Endothelial cell of umbilical vein (primary cell): ENCODE measurements around the gene SRCAP. TPM values are rescaled to one million over a fixed set of nuclear protein-coding genes. Genes with fewer than 3 reads are reported as not detected.

ENCODE experiments used
- BruUV-seq: library from RNA; stranded (reverse); fragments of 400-500 nt; replicated peaks from 2 replicates; lab custom pipeline; 2021; lab: Mats Ljungman, UMichigan
- CTCF ChIA-PET: fragments of 300-600, 350-600 bp; sonication (Branson Sonifier 250); formaldehyde crosslinking; loops from one replicate; lab custom pipeline; 2021; ENCODE audit warnings: antibody characterized with exemption, inconsistent platforms; lab: Charles Lee
- POLR2A ChIA-PET: fragments of 300-600, 350-600 bp; sonication (Branson Sonifier 250); formaldehyde crosslinking; loops from one replicate; lab custom pipeline; 2021; ENCODE audit warnings: antibody characterized with exemption, inconsistent platforms; lab: Charles Lee
- DNase-seq: peaks from one replicate; pipeline ENCODE4 v3.0.0-alpha.2; 2011; ENCODE audit warnings: low read depth, low spot score
- FAIRE-seq: peaks from 2 replicates; lab custom pipeline; 2011; peaks lifted over from hg19 to GRCh38; lab: Jason Lieb, UNC
- H2AFZ ChIP-seq: 2 replicates; pipeline ENCODE4 v1.6.0; 2012; ENCODE audit warnings: low read depth, low read length, control low read depth, inconsistent platforms
- H3K27ac ChIP-seq: 2 replicates; pipeline ENCODE4 v1.5.1; 2011; ENCODE audit warnings: low read depth, mild to moderate bottlenecking, control low read depth, low read length, moderate library complexity; ENCODE audit not compliant: insufficient read depth
- H3K27me3 ChIP-seq, 2 experiments: 2 replicates each; pipeline versions ENCODE4 v1.6.0 to v1.6.1; 2011; ENCODE audit warnings: low read length in 2 of 2, mixed read lengths in 1 of 2; ENCODE audit not compliant: control insufficient read depth in 2 of 2, insufficient read depth in 2 of 2
- H3K36me3 ChIP-seq, 2 experiments: 2 replicates in 1 of 2; 3 replicates in 1 of 2; pipeline ENCODE4 v1.5.1; 2011; ENCODE audit warnings: low read length in 2 of 2, mild to moderate bottlenecking in 1 of 2, moderate library complexity in 1 of 2; ENCODE audit not compliant: control insufficient read depth in 2 of 2, insufficient read depth in 2 of 2; ENCODE audit errors: extremely low read depth in 1 of 2
- H3K4me1 ChIP-seq: 3 replicates; pipeline ENCODE4 v1.5.1; 2011; ENCODE audit warnings: mild to moderate bottlenecking, low read length; ENCODE audit not compliant: control insufficient read depth, insufficient read depth; ENCODE audit errors: extremely low read depth
- H3K4me2 ChIP-seq: 2 replicates; pipeline ENCODE4 v1.6.1; 2011; ENCODE audit warnings: low read length, control low read depth, mixed read lengths; ENCODE audit not compliant: insufficient read depth
- H3K4me3 ChIP-seq, 3 experiments: fragments of 200-600 bp in 1 of 3; sonication (generic), shearing (Covaris generic) in 1 of 3; replicated peaks in 1 of 3; 2 replicates each; pipeline ENCODE4 v1.5.1; 2011 to 2016; ENCODE audit warnings: control low read depth in 3 of 3, low read length in 3 of 3, mild to moderate bottlenecking in 2 of 3, inconsistent platforms in 1 of 3, low read depth in 1 of 3, moderate library complexity in 1 of 3; ENCODE audit not compliant: insufficient read depth in 1 of 3
- H3K79me2 ChIP-seq: 2 replicates; pipeline ENCODE4 v1.6.0; 2012; ENCODE audit warnings: low read length, inconsistent platforms; ENCODE audit not compliant: control insufficient read depth, insufficient read depth
- H3K9ac ChIP-seq: replicated peaks from 2 replicates; pipeline ENCODE3; 2011; ENCODE audit warnings: low read length, control low read depth; ENCODE audit not compliant: insufficient read depth; ENCODE audit errors: extremely low read depth
- H3K9me1 ChIP-seq: replicated peaks from 3 replicates; pipeline ENCODE4 v1.6.0; 2011; ENCODE audit warnings: mild to moderate bottlenecking, low read length; ENCODE audit not compliant: control insufficient read depth, insufficient read depth; ENCODE audit errors: extremely low read depth
- H3K9me3 ChIP-seq: replicated peaks from 2 replicates; pipeline ENCODE4 v1.5.1; 2012; ENCODE audit warnings: low read length, inconsistent platforms; ENCODE audit not compliant: control insufficient read depth, insufficient read depth
- H4K20me1 ChIP-seq: replicated peaks from 2 replicates; pipeline ENCODE3; 2011; ENCODE audit warnings: mild to moderate bottlenecking, low read length; ENCODE audit not compliant: control insufficient read depth, insufficient read depth; ENCODE audit errors: extremely low read depth
- CTCF ChIP-seq, 2 donors: IDR thresholded peaks; 1 replicate in 1 of 2; 2 replicates in 1 of 2; pipeline ENCODE4 v1.5.1; 2011; ENCODE audit warnings: low read length in 2 of 2, mild to moderate bottlenecking in 2 of 2, moderate library complexity in 2 of 2, control low read depth in 1 of 2, inconsistent platforms in 1 of 2, low read depth in 1 of 2; ENCODE audit not compliant: insufficient read depth in 1 of 2; ENCODE audit errors: extremely low read depth in 1 of 2
- EZH2 ChIP-seq: IDR thresholded peaks from 2 replicates; pipeline ENCODE4 v1.6.1; 2012; ENCODE audit warnings: borderline replicate concordance, low read depth, mild to moderate bottlenecking, moderate library complexity, low read length, inconsistent platforms; ENCODE audit not compliant: severe bottlenecking
- GATA2 ChIP-seq: IDR thresholded peaks from 2 replicates; pipeline ENCODE4 v1.7.0; 2011; ENCODE audit warnings: low read depth, mild to moderate bottlenecking, moderate library complexity, mixed read lengths, low read length; ENCODE audit not compliant: insufficient read length, insufficient read depth
- JUN ChIP-seq: IDR thresholded peaks from 2 replicates; pipeline ENCODE4 v1.6.1; 2011; ENCODE audit warnings: borderline replicate concordance, low read depth; ENCODE audit not compliant: insufficient read length, insufficient read depth
- POLR2AphosphoS5 ChIP-seq: IDR thresholded peaks from 2 replicates; pipeline ENCODE4 v1.6.1; 2012; ENCODE audit warnings: low read depth, mild to moderate bottlenecking, control low read depth, low read length, moderate library complexity; ENCODE audit not compliant: insufficient read depth
- dilution Hi-C: fragments of 300-500 bp; cut with MboI; formaldehyde crosslinking; loops from one replicate; pipeline ENCODE4 v1.15.0; 2019; ENCODE audit warnings: low sequenced_read_pairs; ENCODE audit not compliant: extremely low pct_ligation_motif_present
- intact Hi-C: fragments of 100-400 bp; cut with micrococcal nuclease; formaldehyde crosslinking; loops from one replicate; pipeline ENCODE4 v1.10.0; 2022
- polyA plus RNA-seq, 4 experiments: library from polyadenylated mRNA; depleted of rRNA in 3 of 4; stranded (reverse) in 3 of 4; unstranded in 1 of 4; fragments of >200 nt; gene quantifications; 2 replicates each; pipeline versions ENCODE4 v1.2.1 to v1.2.3, GENCODE V29; 2011 to 2012; ENCODE audit warnings: missing spikeins in 1 of 4
- total RNA-seq: library from RNA; stranded (reverse); gene quantifications from 2 replicates; pipeline ENCODE4 v1.2.3, GENCODE V29; 2021

SRCAP gene
- total and polyA plus RNA-seq, 2 donors (not counting 3 experiments of a cell fraction or from before 2014, with no cell fraction given): 11.0 to 77.7 TPM

- FAIRE-seq: no peak
- H3K9me1 ChIP-seq: no peaks in the 10 kb centered on the region
- no peaks in the 10 kb centered on the region for H4K20me1 ChIP-seq
- H3K9ac ChIP-seq: no peak overlapping the region
- no peak overlapping the region for H3K4me2 ChIP-seq
- dilution Hi-C loops (no loop called here), intact Hi-C loops (no loop called here)
- H3K4me1 ChIP-seq: no peaks in the 10 kb centered on the region
- H3K36me3 ChIP-seq: no peaks in the 10 kb centered on the region
- H3K9me3 ChIP-seq: no peaks in the 10 kb centered on the region
- ChIA-PET POLR2A (interaction anchor here (0.6 kb wide), 1 partner anchor 152 kb away, joined by 10 read pairs; no protein-coding TSS in a partner anchor), CTCF (interaction anchor here (1.0 to 2.6 kb wide), 3 partner anchors 11 to 16 kb away, joined by 3 to 10 read pairs (median 3); no protein-coding TSS in a partner anchor)
- no peak overlapping the region for H2AFZ ChIP-seq
- no peak overlapping the region for H3K27ac ChIP-seq
- no peak overlapping the region for H3K4me3 ChIP-seq
- no peak for DNase-seq
- H3K27me3 ChIP-seq: no peaks in the 10 kb centered on the region
- no peaks in the 10 kb centered on the region for H3K79me2 ChIP-seq
- TF ChIP-seq POLR2AphosphoS5: no peak
- no peak for TF ChIP-seq CTCF (IDR thresholded peaks at IDR 0.05; ENCODE audit: extremely low read depth in 1 of 2, insufficient read depth in 1 of 2, low read depth in 1 of 2, low read length in 2 of 2)
- TF ChIP-seq JUN: no peak
- TF ChIP-seq EZH2: no peak
- no peak for TF ChIP-seq GATA2
- no TSS peak for BruUV-seq
Measured at GRCh38 chr16:30677931-30678585, 20.9 kb upstream of the SRCAP start.
